ENCODE results near the gene ALG12.

ALG12 gene

DNA sequence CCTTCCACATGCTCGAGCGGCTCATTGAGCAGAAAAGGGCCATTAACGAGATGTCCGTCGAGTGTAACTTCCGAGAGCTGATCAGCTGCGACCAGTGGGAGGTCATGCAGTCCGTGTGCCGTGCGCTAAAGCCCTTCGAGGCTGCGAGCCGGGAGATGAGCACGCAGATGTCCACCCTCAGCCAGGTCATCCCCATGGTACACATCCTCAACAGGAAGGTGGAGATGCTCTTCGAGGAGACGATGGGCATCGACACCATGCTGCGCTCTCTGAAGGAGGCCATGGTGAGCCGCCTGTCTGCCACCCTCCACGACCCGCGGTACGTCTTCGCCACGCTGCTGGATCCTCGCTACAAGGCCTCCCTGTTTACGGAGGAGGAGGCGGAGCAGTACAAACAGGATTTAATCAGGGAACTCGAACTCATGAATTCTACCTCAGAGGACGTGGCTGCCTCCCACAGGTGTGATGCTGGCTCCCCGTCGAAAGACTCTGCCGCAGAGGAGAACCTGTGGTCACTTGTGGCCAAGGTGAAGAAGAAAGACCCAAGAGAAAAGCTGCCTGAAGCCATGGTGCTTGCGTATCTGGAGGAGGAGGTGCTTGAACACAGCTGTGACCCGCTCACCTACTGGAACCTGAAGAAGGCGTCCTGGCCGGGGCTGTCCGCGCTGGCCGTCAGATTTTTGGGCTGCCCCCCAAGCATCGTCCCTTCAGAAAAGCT lies 31.7 kb downstream of the ALG12 start:
- DNase-seq: no peak

DNA sequence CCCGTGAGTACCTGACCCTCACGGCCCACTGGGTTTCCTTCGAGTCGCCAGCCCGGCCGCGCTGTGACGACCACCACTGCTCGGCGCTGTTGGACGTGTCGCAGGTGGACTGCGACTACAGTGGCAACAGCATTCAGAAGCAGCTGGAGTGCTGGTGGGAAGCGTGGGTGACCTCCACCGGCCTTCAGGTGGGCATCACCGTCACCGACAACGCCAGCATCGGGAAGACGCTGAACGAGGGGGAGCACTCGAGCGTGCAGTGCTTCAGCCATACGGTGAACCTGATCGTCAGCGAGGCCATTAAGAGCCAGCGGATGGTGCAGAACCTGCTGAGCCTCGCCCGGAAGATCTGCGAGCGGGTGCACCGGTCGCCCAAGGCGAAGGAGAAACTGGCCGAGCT lies 32.4 kb downstream of the ALG12 start:
- no peak for DNase-seq

DNA sequence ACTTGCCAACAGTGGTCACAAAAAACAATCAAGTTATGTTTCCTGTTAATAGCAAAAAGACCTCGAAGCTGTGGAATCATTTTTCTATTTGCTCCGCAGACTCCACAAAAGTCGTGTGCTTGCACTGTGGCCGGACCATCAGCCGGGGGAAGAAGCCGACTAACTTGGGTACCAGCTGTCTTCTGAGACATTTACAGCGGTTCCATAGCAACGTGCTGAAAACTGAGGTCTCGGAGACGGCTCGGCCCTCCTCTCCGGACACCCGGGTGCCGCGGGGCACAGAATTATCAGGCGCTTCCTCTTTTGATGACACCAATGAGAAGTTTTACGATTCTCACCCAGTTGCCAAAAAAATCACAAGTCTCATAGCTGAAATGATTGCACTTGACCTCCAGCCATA lies 33.0 kb downstream of the ALG12 start:
- no peak for DNase-seq

DNA sequence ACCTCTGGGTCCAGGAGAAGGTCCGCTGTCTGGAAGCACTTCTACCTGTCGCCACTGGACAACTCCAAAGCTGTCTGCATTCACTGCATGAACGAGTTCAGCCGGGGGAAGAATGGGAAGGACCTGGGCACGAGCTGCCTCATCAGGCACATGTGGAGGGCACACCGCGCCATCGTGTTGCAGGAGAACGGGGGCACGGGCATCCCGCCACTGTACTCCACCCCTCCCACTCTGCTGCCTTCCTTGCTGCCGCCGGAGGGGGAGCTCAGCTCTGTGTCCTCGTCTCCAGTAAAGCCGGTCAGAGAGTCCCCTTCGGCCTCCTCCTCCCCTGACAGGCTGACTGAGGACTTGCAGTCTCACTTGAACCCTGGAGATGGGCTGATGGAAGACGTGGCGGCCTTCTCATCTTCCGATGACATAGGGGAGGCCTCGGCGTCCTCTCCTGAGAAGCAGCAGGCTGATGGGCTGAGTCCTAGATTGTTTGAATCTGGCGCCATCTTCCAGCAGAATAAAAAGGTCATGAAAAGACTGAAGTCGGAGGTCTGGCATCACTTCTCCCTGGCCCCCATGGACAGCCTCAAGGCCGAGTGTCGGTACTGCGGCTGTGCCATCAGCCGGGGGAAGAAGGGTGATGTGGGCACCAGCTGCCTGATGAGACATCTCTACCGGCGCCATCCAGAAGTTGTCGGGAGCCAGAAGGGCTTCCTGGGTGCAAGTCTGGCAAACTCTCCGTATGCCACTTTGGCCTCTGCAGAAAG lies 33.6 kb downstream of the ALG12 start:
- DNase-seq: no peak

DNA sequence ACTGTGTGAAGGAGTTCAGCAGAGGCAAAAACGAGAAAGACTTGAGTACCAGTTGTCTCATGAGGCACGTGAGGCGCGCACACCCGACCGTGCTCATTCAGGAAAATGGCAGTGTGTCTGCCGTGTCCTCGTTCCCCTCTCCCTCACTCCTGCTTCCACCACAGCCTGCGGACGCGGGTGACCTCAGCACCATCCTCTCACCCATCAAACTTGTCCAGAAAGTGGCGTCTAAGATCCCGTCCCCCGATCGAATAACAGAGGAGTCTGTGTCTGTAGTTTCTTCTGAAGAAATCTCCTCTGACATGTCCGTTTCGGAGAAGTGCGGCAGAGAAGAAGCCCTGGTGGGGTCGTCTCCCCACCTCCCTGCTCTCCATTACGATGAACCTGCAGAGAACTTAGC lies 34.2 kb downstream of the ALG12 start:
- no peak for DNase-seq

DNA sequence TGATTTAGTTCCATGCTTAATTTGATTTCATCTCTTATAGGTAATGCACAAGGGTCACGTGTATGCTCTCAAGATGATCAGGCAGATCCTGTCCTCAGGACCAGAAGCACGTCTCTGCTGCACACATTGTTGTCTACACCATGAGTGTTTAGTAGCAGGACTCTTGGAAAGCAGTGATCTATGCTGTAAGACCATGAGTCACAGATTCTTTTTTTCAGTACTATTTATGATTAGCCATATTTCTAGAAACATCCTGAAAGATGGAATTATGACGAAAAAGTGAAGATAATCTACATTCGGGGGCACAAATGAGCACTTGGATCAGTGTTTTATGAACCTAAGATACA lies 35.0 kb downstream of the ALG12 start:
- DNase-seq: no peak

DNA sequence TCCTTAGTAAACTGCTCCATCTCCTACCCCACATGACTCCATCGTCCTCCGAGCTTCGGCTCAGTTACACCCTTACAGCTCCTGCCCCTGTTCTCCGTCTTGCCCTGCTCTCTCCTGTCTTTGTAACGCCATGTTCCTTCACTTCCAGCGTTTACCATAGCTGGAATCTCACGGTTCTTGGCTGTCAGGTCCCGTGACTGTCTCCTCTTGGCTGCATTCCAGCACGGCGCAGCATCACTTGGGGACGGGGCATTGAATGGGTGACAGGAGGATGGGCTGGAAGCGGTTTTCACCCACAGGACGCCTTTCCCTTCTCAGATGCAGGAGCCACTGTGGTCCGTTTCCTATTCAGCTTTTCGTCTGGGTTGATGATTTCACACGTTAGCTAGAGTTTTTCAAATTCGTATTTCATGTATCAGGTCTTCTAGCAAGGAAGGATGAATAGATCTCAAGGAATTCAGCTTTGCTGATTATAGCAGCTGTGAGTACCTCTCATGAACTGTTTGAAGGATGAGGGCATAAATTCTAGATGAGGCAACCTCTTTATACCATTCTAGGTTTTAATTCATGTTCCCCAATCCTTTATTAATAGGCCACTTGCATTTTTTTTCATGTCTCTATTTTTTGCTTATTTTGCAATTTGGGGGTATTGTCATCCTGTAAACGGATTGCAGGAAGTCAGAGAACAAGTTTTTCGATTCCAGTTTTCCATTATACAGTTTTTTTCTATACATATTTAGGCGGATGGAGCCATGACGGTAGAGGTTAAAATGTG lies 35.5 kb downstream of the ALG12 start:
- DNase-seq: no peak

DNA sequence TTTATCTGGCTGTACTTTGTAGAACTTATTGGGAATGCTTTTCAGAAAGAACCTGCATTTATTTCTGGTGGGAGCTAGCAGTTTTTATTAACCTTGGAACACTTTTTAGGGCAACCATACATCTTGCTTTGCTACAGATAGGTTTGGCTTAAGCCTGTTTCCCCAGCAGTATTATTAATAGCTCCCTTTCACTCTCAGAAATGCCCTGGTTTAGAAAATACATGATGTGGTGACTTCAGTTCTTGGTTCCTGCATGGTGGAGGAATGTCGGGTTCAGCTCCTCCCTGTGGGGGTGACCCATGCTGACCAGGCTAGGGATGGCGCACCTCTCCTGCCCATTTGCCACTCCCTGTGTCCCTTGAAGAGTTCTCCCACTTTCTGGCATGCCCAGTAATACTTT lies 36.4 kb downstream of the ALG12 start:
- no peak for DNase-seq

DNA sequence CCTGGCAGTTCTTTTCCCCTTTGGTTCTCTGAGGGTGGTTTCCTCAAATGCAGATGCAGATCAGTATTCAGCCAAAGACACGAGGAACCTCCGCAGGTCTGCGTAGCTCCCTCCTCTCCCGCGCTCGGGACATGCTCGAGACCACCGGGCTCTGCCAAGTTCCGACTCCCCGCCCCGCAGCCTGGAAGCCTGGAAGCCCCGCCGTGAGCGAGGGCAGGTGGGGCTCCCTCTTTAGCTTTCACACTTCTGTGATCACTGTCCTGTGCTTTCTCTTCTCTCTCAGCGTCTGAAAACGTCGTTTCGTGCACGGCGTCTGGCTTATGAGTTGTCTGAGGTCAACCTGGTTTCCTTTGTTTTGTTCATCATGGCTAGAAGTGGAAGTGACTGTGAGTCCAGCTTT lies 38.0 kb downstream of the ALG12 start:
- DNase-seq: no peak

DNA sequence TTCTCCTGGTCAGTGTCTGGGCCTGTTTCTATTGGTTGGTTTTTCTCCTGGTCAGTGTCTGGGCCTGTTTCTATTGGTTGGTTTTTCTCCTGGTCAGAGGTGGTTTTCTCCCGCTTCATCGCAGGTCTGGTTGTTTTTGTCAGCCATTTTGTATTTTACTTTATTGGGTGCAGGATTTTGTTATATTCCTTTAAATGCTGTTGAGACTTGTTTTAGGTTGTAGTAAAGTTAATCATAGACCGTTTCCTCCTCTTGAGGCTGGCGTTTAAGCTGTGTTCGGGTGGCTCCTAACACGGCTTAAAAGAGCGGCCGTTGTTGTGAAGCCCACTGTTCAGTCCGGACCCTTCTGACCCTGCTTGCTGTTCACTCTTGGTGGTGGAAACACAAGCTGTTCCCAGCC lies 38.4 kb downstream of the ALG12 start:
- DNase-seq: no peak

DNA sequence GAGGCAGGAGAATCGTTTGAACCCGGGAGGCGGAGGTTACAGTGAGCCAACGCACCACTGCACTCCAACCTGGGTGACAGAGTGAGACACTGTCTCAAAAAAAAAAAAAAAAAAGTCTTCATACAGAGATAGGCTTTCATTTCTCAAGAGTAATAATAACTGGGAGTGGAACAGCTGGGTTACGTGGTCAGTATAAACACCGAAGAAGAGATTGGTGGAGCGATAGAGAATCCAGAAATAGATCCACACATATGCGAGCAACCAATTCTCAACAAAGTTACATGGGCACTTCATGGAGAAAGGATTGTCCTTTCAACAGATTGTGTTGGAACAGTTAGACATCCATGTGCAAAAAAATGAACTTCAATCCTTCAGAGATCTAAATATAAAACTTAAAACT lies 40.0 kb downstream of the ALG12 start:
- no peak for DNase-seq

DNA sequence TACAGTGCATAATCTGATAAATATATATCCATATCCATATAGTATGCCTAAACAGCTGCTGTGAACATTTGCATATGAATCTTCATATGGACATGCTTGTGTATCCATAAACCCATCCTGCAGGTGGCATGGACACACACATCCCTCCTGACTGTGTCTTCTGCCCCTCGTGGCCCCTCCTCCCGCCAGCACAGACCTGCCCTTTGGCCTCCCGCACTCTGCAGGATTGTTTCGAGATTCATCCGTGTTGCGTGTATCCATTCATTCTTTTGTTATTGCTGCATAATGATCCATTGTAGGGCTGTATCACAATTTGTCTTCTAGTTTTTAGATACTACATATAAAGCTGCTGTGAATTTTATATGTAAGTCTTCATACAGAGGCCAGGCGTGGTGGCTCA lies 40.6 kb downstream of the ALG12 start:
- no peak for DNase-seq

DNA sequence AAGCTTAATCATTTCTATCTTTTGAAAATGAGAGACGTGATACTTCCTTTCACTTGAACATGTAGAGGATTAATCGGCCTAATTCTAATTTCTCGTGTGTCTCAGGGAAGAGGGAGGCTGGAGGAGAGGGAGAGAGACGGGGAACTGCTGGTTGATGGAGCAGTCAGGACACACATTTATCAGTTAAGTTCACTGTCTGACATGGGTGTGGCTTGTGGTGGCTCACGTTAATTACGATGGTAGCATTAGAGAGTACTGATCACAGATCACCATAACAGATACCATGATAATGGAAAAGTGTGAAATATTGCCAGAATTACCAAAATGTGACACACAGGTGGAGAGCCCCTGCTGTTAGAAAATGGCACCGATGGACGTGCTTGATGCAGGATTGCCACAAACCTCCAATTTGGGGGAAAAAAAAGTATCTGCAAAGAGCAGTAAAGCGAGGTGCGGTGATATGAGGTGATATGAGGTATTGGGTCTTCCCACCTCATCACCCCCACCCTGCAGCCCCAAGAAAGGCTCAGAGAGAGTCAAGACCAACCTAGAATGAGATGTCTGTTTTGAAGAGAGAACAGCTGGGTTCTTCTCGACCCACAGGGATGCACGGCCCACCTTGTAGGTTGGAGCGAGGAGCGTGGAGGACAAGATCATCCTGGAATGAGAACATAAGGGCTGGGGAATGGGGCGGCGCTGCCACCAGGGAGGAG lies 44.9 kb downstream of the ALG12 start:
- DNase-seq: no peak

DNA sequence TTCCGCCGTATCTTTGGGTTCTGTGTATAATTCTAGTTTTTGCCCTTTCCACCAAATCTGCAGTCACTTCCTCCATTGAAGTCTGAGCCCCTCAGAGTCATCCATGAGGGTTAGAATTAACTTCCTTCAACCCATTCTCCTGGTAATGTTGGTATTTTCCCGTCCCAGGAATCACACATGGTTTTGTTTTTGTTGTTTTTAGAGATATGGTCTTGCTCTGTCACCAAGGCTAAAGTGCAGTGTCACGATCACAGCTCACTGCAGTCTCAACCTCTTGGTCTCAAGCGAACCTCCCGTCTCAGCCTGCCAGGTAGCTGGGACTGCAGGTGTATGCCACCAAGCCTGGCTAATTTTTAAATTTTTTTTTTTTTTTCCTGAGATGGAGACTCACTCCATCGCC lies 45.9 kb downstream of the ALG12 start:
- DNase-seq: no peak

DNA sequence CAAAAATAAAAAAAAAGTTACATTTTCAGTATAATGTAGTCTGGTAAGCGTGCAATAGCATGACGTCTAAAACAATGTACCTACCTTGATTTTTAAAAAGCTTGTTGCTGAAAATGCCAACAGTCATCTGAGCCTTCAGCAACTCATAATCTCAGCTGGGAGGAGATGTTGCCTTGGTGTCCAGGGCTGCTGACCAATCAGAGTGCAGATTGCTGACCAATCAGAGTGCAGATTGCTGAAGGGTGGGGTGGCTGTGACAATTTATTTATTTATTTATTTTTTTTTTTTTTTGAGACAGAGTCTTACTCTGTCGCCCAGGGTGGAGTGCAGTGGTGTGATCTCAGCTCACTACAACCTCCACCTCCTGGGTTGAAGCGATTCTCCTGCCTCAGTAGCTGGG lies 46.8 kb downstream of the ALG12 start:
- no peak for DNase-seq

DNA sequence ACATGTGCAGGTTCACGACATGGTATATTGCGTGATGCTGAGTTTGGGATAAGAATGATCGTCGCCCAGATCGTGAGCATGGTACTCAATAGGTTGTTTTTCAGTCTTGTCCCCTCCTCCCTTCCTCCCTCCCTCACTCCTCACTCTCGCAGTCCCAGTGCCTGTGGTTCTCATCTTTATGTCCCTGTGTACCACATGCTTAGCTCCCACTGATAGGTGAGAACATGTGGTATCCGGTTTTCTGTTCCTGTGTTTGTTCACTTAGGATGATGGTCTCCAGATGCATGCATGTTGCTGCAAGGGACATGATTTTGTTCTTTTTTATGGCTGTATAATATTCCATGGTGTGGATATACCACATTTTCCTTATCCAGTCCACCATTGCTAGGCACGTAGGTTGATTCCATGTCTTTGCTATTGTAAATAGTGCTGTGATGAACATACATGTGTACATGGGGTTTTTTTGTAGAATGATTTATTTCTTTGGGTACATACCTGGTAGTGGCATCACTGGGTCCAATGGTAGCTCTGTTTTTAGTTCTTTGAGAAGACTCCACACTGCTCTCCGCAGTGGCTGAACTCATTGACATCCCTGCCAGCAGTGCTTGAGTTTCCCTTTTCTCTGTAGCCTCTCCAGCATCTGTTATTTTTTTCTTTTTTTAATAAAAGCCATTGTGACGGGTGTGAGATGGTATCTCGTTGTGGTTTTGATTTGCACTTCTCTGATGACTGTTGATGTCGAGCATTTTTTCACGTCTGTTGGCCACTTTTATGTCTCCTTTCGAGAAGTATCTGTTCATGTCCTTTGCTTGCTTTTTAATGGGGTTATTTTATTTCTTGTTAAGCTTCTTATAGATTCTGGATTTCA lies 48.2 kb downstream of the ALG12 start:
- DNase-seq: no peak

DNA sequence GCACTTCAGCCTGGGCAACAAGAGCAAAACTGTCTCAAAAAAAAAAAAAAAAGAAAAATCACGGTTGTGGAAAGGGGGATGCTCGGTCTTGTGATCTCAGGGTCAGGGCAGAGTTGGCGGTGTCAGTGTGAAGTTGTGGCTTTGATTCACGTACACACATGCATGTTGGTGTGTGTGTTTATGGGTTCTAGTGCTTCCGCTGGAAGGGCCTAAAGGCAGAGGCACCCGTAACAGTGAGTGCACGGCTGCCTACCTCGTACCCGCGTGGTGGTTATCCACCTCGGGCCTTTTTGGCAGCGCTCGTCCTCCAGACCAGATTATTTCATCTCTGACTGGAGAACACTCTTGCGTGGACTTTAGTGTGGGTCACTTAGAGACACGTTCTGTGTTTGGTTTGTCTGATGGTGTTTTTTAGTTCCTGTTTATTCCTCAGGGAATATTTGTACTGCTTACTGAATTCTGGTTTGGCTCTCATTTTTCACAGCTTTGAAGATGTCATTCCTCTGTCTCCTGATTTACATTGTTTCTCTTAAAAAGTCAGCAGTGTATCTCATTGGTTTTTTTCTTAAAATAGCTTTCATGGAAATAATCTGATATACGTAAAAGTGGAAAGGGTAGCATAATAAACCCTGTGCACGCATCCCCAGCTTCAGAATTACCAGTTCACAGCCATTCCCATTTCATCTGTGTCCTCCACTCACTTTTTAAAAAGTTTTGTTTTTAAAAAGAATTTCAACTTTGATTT lies 49.0 kb downstream of the ALG12 start:
- no peak for DNase-seq

DNA sequence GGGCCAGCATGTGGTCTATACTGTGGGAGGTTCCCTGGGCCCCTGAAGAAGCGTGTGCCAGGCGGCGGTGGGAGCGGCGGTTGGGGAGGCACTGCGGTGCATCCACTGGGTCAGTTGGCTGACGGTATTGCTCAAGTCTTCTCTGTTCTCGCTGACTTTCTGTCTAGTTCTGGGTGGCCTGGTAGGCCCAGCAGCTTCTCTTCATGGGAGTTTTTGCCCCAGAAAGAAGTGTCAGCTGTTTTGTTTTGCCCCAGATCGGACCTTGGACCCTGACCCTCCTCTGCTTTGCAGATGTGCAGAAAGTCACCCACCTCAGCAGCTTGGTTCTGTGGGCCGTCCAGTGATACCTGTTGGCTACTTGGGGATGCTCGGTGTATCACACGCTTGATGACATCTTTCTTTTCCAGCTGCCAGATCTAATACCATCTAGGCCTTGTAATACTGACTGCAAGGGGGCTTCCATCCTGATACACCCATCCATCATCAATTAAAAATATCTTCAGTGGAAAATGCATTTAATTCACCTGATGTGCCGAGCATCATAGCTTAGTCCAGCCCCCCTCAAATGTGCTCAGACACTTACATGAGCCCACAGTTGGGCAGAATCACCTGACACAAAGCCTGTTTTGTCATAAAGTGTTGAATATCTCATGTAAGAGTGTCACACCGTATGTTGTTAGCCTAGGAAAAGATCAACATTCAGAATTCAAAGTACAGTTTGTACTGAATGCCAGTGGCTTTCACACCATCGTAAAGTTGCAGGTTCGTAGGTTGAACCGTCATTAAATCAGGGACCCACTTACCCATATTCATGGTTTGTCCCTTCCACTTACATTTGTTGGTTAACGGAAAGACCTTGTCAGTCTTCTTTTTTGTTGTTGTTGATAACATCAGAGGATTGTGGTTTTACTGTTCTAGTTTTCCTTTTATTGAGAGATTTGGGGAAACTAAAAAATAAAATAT lies 50.7 kb downstream of the ALG12 start:
- DNase-seq: no peak

DNA sequence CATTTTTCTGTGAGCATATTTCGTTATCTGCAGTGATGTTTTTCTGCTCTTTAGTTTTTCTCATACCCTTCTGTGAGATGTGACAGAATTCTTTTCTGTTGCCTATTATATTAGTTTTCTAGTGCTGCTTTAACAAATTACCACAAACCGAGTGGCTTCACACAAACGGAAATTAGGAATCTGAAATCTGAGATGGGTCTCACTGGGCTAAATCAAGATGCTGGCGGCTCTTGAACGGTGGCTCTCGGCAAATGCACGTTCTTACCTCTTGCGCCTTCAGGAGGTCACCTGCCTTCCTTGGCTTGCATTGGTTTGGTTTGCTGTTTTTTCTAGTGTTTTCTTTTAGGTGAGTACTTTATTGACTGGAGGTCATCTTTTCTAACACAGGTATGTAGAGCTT lies 51.6 kb downstream of the ALG12 start:
- DNase-seq: no peak

DNA sequence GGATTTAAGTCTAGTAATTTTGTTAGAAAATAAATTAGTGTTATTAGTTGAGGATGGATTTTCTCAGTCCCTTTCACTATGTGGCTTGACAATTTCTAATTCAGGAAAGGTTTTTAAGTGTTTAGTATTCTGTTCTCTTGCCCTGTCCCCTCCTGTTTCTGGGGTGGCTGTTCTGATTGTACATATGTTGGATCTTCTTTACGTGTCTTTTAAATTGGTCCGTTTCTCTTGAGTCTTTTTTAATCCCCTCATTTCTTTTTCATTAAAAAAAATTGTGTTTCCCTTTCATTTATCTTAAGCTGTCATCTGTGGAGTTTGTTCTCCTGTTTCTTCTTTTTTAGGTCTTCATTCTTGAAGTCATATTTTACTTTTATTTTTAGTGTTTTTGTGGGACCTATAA lies 52.1 kb downstream of the ALG12 start:
- no peak for DNase-seq

DNA sequence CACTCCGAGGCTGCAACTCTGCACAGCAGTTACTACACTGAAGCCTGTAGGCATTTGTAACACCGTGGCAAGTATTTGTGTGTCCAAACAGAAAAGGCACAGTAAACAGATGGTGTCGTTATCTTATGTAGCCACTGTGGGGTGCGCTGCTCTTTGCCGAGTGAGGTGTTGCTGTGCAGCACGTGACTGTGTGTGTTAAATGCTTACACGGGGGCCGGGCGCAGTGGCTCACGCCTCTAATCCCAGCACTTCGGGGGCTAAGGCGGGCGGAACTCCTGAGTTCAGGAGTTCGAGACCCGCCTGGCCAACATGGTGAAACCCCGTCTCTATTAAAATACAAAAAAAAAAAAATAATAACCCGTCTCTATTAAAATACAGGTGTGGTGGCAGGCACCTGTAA lies 53.1 kb downstream of the ALG12 start:
- no peak for DNase-seq
